Gastrocnemius medialis (tissue), 4 donors: ENCODE measurements around the gene NVL. TPM values are rescaled to one million over a fixed set of nuclear protein-coding genes. Genes with fewer than 3 reads are reported as not detected.

Experiments
- ATAC-seq, 2 donors: fragments of 150-250 bp; one replicate each; pipeline ENCODE4 v1.9.1; 2016
- DNase-seq, 2 donors: peaks; one replicate each; pipeline ENCODE4 v3.0.0-alpha.2; 2019
- H3K27ac ChIP-seq, 4 donors: fragments of 200-600 bp; sonication (generic); 1 replicate in 1 of 4; 2 replicates in 3 of 4; pipeline ENCODE4 v1.5.1; 2016 to 2018; ENCODE audit warnings: mild to moderate bottlenecking in 2 of 4, moderate library complexity in 1 of 4
- H3K27me3 ChIP-seq, 3 donors: fragments of 200-600 bp; sonication (generic) in 2 of 3; 1 replicate in 1 of 3; 2 replicates in 2 of 3; pipeline versions ENCODE4 v1.5.1 to v1.6.0; 2016 to 2019; ENCODE audit warnings: mild to moderate bottlenecking in 1 of 3, moderate library complexity in 1 of 3
- H3K36me3 ChIP-seq, 2 donors: fragments of 200-600 bp; sonication (generic) in 1 of 2; one replicate each; pipeline ENCODE4 v1.5.1; 2017 to 2018
- H3K4me1 ChIP-seq, 2 donors: fragments of 200-600 bp; sonication (generic) in 1 of 2; one replicate each; pipeline ENCODE4 v1.5.1; 2016 to 2017; ENCODE audit warnings: mild to moderate bottlenecking in 2 of 2
- H3K4me3 ChIP-seq, 4 donors: fragments of 200-600 bp; sonication (generic) in 3 of 4; 1 replicate in 1 of 4; 2 replicates in 3 of 4; pipeline ENCODE4 v1.5.1; 2016 to 2019; ENCODE audit warnings: mild to moderate bottlenecking in 2 of 4
- H3K9me3 ChIP-seq, 3 donors: fragments of 200-600 bp; sonication (generic) in 2 of 3; 1 replicate in 1 of 3; 2 replicates in 2 of 3; pipeline ENCODE4 v1.5.1; 2016 to 2019
- CTCF ChIP-seq, 5 experiments: fragments of 450-650 bp in 3 of 5; fragments of 200-600 bp in 2 of 5; sonication (generic) in 2 of 5; IDR thresholded peaks in 4 of 5; conservative IDR thresholded peaks in 1 of 5; 1 replicate in 4 of 5; 2 replicates in 1 of 5; pipeline ENCODE4 v1.5.1; 2016 to 2019; ENCODE audit warnings: antibody characterized with exemption in 5 of 5, mild to moderate bottlenecking in 3 of 5, moderate library complexity in 3 of 5
- POLR2A ChIP-seq, 2 donors: fragments of 450-650 bp; IDR thresholded peaks; one replicate each; pipeline ENCODE4 v1.6.1; 2017; ENCODE audit warnings: antibody characterized with exemption in 2 of 2, mild to moderate bottlenecking in 2 of 2, moderate library complexity in 2 of 2
- in situ Hi-C, 4 donors: fragments of 200-750 bp; cut with MboI; loops; one replicate each; pipeline versions ENCODE4 v1.15.0 to v1.8.0; 2017; ENCODE audit warnings: low sequenced_read_pairs in 4 of 4
- intact Hi-C: fragments of 100-400 bp; cut with DNase I; formaldehyde crosslinking; loops from one replicate; pipeline ENCODE4 v1.15.1; 2023; ENCODE audit warnings: low total_unique reads
- total RNA-seq, 4 donors: library from RNA; depleted of rRNA; stranded (reverse); fragments of >200 nt; gene quantifications; one replicate each; pipeline versions ENCODE4 v1.1.0 to v1.2.3, GENCODE V29; 2016

Gene NVL
- total RNA-seq, 4 donors from 2014 or later, result 6.5 to 32.5 (median 7.7) TPM

DNA sequence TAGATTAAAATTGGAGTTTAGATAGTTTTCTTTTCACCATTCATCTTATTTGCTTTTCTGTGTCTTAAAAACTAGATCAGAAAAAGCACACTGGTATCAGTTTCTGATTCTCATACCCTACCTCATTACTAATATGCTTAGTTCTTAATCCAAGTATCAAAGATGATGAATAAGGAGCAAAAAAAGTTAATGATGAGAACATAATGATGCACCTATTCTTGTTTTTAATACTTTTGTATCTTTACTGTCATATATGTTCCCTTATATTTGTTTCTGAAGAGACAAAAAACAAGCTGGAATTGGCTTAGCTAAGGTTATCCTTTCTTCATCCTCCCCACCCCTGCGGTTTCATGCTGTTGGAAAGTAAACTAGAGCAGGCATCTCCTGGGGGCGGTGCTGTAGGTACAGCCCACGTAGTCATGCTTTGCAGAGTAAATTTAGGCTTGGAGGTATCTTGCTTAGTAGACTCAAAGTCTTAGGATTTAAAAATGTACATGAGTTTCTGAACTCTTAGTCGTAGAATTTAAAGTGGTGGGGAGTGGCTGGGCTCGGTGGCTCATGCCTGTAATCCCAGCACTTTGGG is 43.1 kb upstream of the NVL start:
- Histone ChIP-seq H3K27me3 (no peaks in the 10 kb centered on the region), H3K27ac (no peak overlapping the region), H3K4me3 (no peak overlapping the region), H3K9me3 (no peaks in the 10 kb centered on the region), H3K4me1 (peaks cover 20 to 33% of the 10 kb centered on the region in 2 donors), H3K36me3 (peaks cover 0 to 48% of the 10 kb centered on the region in 2 donors)
- intact Hi-C loops (no loop called here), in situ Hi-C loops (no loop called here)
- no peak for DNase-seq
- TF ChIP-seq CTCF (IDR thresholded peaks at IDR 0.05 in 4 of 5, conservative IDR thresholded peaks at IDR 0.05 in 1 of 5), result no peak
- no peak for TF ChIP-seq POLR2A (IDR thresholded peaks at IDR 0.05)
- ATAC-seq, result no peak

GRCh38 chr1:224368409-224368808 is 38.4 kb upstream of the NVL start:
- no peaks in the 10 kb centered on the region for H3K27me3 ChIP-seq

DNA sequence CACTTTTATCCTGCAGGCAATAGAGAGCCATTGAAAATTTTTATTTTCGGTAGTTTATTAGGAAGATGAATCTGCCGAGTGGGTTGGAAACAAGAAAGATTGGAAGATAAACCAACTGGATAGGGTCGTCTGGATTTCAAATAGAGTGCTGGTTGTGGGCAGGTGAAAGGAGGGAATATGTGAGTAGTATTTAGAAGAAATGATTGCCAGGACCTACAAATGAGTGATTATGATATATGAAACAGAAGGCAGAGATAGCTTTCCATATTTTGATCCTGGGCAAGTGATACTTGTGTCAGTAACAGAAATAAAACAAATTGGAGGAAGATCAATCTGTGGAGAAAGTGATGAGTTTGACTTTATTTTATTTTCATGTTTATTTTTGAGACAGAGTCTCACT is 29.2 kb upstream of the NVL start:
- H3K27me3 ChIP-seq, result no peaks in the 10 kb centered on the region
- intact Hi-C loops, result loop anchor here (5.0 kb wide), 1 partner anchor 98 kb away; no protein-coding TSS in a partner anchor
- in situ Hi-C loops, result no loop called here
- no peak overlapping the region for H3K4me3 ChIP-seq
- peak overlapping the region; percentile 34 to 95 (median 60) for H3K27ac ChIP-seq
- ATAC-seq (no peak), DNase-seq (no peak)
- TF ChIP-seq POLR2A (IDR thresholded peaks at IDR 0.05), result no peak
- no peak for TF ChIP-seq CTCF (IDR thresholded peaks at IDR 0.05 in 4 of 5, conservative IDR thresholded peaks at IDR 0.05 in 1 of 5)
- no peaks in the 10 kb centered on the region for H3K9me3 ChIP-seq
- H3K4me1 ChIP-seq, result peaks cover 27 to 33% of the 10 kb centered on the region in 2 donors
- no peaks in the 10 kb centered on the region for H3K36me3 ChIP-seq

More at GRCh38 chr1:224368409-224368808, 38.4 kb upstream of the NVL start:
- TF ChIP-seq CTCF (IDR thresholded peaks at IDR 0.05 in 4 of 5, conservative IDR thresholded peaks at IDR 0.05 in 1 of 5), result no peak
- TF ChIP-seq POLR2A (IDR thresholded peaks at IDR 0.05), result no peak
- Histone ChIP-seq H3K9me3 (no peaks in the 10 kb centered on the region), H3K27ac (peak overlapping the region in 3 of 4 donors; percentile 24 to 58 (median 44)), H3K36me3 (peaks cover 0 to 67% of the 10 kb centered on the region in 2 donors), H3K4me3 (no peak overlapping the region), H3K4me1 (peaks cover 13 to 22% of the 10 kb centered on the region in 2 donors)
- in situ Hi-C loops, result no loop called here
- intact Hi-C loops, result no loop called here
- DNase-seq, result no peak
- peak; percentile 51 to 53 for ATAC-seq

DNA sequence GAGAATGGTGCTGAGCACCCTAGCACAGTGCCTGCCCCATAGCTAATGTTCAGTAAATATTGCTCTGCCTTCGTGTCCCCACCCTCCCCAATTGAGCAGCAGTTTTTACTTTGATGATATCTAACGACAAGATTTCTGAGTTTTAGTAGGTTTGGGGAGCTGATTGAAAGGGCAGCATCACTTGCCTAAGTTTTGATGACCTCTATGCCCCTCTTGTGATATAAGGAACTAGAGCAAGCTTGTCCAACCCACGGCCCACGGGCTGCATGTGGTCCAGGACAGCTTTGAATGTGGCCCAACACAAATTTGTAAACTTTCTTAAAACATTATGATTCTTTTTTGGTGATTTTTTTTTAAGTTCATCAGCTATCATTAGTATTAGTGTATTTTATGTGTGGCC is 28.3 kb upstream of the NVL start:
- in situ Hi-C loops, result no loop called here
- H3K27ac ChIP-seq, result peak overlapping the region; percentile 85 to 95 (median 89)
- H3K4me1 ChIP-seq, result peaks cover 25 to 33% of the 10 kb centered on the region in 2 donors
- no peaks in the 10 kb centered on the region for H3K9me3 ChIP-seq
- no peaks in the 10 kb centered on the region for H3K36me3 ChIP-seq
- intact Hi-C loops, result loop anchor here (5.0 kb wide), 1 partner anchor 99 kb away; no protein-coding TSS in a partner anchor
- no peak for DNase-seq
- ATAC-seq, result no peak
- H3K4me3 ChIP-seq, result peak overlapping the region in 2 of 4 donors; percentile 72 to 89
- TF ChIP-seq CTCF (IDR thresholded peaks at IDR 0.05 in 4 of 5, conservative IDR thresholded peaks at IDR 0.05 in 1 of 5) (no peak), POLR2A (IDR thresholded peaks at IDR 0.05) (no peak)
- no peaks in the 10 kb centered on the region for H3K27me3 ChIP-seq
